Natural killer cell (primary cell): ENCODE measurements around the gene UBAC1. TPM values are rescaled to one million over a fixed set of nuclear protein-coding genes. Genes with fewer than 3 reads are reported as not detected.
A peak's percentile ranks its signal among the peaks of the same experiment; 100 is the strongest.

Source experiments
- ATAC-seq, 3 donors: fragments of 150-1000 bp in 2 of 3; fragments of 200-7000 bp in 1 of 3; cut with Tn5 transposase; 1 replicate in 1 of 3; 2 replicates in 2 of 3; pipeline ENCODE4 v1.10.0; 2021; ENCODE audit warnings: mild to moderate bottlenecking in 2 of 3, moderate library complexity in 2 of 3
- DNase-seq, 2 donors: peaks; one replicate each; pipeline versions ENCODE4 v3.0.0 to v3.0.0-alpha.2; 2013 to 2021; ENCODE audit warnings: mixed read lengths in 1 of 2
- H3K27ac ChIP-seq: one replicate; pipeline ENCODE4 v1.5.1; 2013; ENCODE audit warnings: mild to moderate bottlenecking, low read length
- H3K27me3 ChIP-seq: one replicate; pipeline ENCODE4 v1.6.1; 2013; ENCODE audit warnings: low read length; ENCODE audit not compliant: control insufficient read depth, insufficient read depth
- H3K36me3 ChIP-seq: one replicate; pipeline ENCODE4 v1.6.1; 2013; ENCODE audit warnings: low read length; ENCODE audit not compliant: control insufficient read depth, insufficient read depth
- H3K4me1 ChIP-seq: one replicate; pipeline ENCODE4 v1.6.1; 2013; ENCODE audit warnings: low read length; ENCODE audit not compliant: control insufficient read depth, insufficient read depth
- H3K4me3 ChIP-seq: one replicate; pipeline ENCODE4 v1.5.1; 2013; ENCODE audit warnings: low read length
- H3K9me3 ChIP-seq: one replicate; pipeline ENCODE4 v1.6.1; 2013; ENCODE audit warnings: low read length; ENCODE audit not compliant: control insufficient read depth, insufficient read depth
- H3K27ac Mint-ChIP-seq, 2 donors: one replicate each; pipeline ENCODE4 v1.8.0; 2022; ENCODE audit warnings: mild to moderate bottlenecking in 2 of 2, mixed read lengths in 2 of 2, moderate library complexity in 1 of 2
- H3K27me3 Mint-ChIP-seq, 2 donors: one replicate each; pipeline ENCODE4 v1.8.0; 2022; ENCODE audit warnings: low read depth in 2 of 2, mixed read lengths in 2 of 2
- H3K36me3 Mint-ChIP-seq: one replicate; pipeline ENCODE4 v1.8.0; 2022; ENCODE audit warnings: mixed read lengths
- H3K4me1 Mint-ChIP-seq, 2 donors: one replicate each; pipeline ENCODE4 v1.8.0; 2022; ENCODE audit warnings: mixed read lengths in 2 of 2
- H3K4me3 Mint-ChIP-seq: one replicate; pipeline ENCODE4 v1.8.0; 2022; ENCODE audit warnings: mild to moderate bottlenecking, moderate library complexity, mixed read lengths
- H3K9me3 Mint-ChIP-seq, 2 donors: one replicate each; pipeline ENCODE4 v1.8.0; 2022; ENCODE audit warnings: mixed read lengths in 2 of 2
- whole genome bisulfite sequencing: methylation state at CpG from one replicate; pipeline ENCODE4 v1.1.7; 2013; ENCODE audit warnings: missing lambda C conversion rate; ENCODE audit not compliant: insufficient coverage; 5-methylcytosine and 5-hydroxymethylcytosine counted together
- intact Hi-C: fragments of 100-400 bp; cut with micrococcal nuclease; formaldehyde crosslinking; loops from one replicate; pipeline ENCODE4 v1.14.2; 2022
- total RNA-seq, 4 donors: library from RNA; stranded (reverse); fragments of 120-200 nt in 1 of 4; gene quantifications; one replicate each; pipeline versions ENCODE4 v1.2.3 to v1.2.4, GENCODE V29; 2013 to 2022
- TF ChIP-seq, protein P1 (sequence below): fragments of 200-600 bp; IDR thresholded peaks from one replicate; pipeline ENCODE4 v1.8.0; 2022; ENCODE audit warnings: antibody characterized with exemption

Gene UBAC1
- total RNA-seq, 3 donors from 2014 or later (not counting 1 experiment from before 2014, with no cell fraction given) = 22.7 to 31.8 (median 27.6) TPM

DNA sequence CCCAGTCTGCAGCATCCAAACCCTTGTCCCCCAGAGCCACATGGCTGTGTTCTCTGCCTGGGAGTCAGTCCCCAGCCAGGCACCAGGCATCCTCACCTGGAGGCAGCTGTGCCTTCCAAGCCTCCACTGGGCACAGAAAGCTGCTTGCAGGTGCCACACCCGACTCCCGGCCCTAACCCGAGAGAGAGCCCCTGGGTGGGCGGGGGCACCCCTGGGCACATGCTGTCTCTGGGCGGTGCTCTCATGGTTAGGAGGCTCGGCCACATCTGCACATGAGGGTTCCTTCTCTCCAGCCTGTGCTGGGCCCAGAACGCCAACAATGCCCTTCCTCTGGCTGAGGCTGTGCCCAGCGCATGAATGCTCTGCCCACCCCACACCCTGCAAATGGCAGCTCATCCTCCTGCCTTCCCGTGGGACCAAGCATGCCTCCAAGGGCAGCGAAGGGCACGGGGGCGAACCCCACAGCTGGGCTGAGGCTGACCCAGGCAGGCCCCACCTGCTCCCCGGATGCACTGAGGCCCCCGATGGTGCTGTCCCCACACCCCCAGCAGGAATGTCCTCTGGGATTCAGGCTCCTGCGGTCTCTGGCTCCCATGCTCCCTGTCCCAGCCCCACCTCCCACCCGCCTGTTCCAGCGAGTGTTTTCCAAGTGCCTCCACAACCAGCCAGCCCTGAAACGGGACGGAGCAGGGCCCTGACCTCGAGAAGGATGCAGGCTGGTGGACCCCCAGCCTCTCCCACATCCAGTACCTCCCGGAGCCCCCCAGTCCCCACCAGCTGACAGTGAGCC is 31.3 kb downstream of the UBAC1 start:
- no peaks in the 10 kb centered on the region for H3K9me3 ChIP-seq
- ATAC-seq (no peak), DNase-seq (no peak)
- H3K4me3 Mint-ChIP-seq = no peak overlapping the region
- no peak overlapping the region for H3K27ac ChIP-seq
- no peaks in the 10 kb centered on the region for H3K27me3 ChIP-seq
- H3K27ac Mint-ChIP-seq = no peak overlapping the region
- no peak overlapping the region for H3K4me3 ChIP-seq
- no peaks in the 10 kb centered on the region for H3K27me3 Mint-ChIP-seq
- H3K9me3 Mint-ChIP-seq = no peaks in the 10 kb centered on the region
- TF ChIP-seq, protein P1, sequence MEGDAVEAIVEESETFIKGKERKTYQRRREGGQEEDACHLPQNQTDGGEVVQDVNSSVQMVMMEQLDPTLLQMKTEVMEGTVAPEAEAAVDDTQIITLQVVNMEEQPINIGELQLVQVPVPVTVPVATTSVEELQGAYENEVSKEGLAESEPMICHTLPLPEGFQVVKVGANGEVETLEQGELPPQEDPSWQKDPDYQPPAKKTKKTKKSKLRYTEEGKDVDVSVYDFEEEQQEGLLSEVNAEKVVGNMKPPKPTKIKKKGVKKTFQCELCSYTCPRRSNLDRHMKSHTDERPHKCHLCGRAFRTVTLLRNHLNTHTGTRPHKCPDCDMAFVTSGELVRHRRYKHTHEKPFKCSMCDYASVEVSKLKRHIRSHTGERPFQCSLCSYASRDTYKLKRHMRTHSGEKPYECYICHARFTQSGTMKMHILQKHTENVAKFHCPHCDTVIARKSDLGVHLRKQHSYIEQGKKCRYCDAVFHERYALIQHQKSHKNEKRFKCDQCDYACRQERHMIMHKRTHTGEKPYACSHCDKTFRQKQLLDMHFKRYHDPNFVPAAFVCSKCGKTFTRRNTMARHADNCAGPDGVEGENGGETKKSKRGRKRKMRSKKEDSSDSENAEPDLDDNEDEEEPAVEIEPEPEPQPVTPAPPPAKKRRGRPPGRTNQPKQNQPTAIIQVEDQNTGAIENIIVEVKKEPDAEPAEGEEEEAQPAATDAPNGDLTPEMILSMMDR = no peak
- H3K4me1 Mint-ChIP-seq = peaks cover 4 to 9% of the 10 kb centered on the region in 2 donors
- intact Hi-C loops = no loop called here
- H3K4me1 ChIP-seq = peaks cover 20% of the 10 kb centered on the region
- H3K36me3 ChIP-seq = peaks cover 12% of the 10 kb centered on the region
- peaks cover 14% of the 10 kb centered on the region for H3K36me3 Mint-ChIP-seq
- 96% methylated on average over 21 of the region's 21 CpGs for WGBS

- no peak for ATAC-seq
- H3K27me3 ChIP-seq = no peaks in the 10 kb centered on the region
- H3K4me3 ChIP-seq = no peak overlapping the region
- H3K27ac ChIP-seq = no peak overlapping the region
- H3K9me3 ChIP-seq = no peaks in the 10 kb centered on the region
- no peaks in the 10 kb centered on the region for H3K9me3 Mint-ChIP-seq
- no peaks in the 10 kb centered on the region for H3K27me3 Mint-ChIP-seq
- H3K4me1 ChIP-seq = peaks cover 20% of the 10 kb centered on the region
- H3K4me1 Mint-ChIP-seq = peaks cover 4 to 9% of the 10 kb centered on the region in 2 donors
- TF ChIP-seq, protein P1 = no peak
- H3K27ac Mint-ChIP-seq = no peak overlapping the region
- H3K36me3 Mint-ChIP-seq = peaks cover 14% of the 10 kb centered on the region
- DNase-seq = no peak
- no peak overlapping the region for H3K4me3 Mint-ChIP-seq
- WGBS = 96% methylated on average over 27 of the region's 27 CpGs
- H3K36me3 ChIP-seq = peaks cover 12% of the 10 kb centered on the region
- intact Hi-C loops = no loop called here
These were observed 32.2 kb downstream of the UBAC1 start for GRCh38 chr9:135928731-135929655.

DNA sequence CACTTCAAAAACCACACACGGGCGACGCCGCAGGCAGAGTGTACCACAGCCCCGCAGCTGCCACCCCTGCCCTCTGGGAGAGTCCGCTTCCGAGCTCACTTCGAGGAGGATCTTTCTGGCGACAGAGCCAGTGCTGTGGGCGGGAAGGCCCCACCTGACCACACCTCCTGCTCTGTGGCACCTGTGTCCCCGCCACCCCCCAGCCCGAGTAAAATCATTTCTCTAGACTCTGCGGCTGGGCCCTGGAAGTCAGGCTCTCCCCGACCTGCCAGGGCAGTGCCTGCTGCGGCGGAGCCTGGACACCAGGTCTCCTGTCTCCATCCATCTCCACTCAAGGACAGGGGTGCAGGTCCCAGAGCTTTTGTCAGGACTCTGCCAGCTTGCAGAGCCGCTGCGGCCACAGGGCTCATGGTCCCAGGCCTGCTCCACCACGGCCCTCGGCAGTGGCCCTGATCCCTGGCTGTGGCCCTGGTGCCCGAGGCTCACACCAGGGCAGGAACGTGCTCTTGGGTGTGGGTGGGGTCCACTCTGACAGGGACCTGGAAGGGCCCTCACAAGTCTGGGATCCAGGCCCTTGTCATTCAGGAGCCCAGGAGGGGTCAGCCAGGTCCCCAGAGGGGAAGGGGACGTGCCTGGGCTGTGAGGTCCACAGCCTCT is 33.0 kb downstream of the UBAC1 start:
- Histone ChIP-seq H3K27me3 (no peaks in the 10 kb centered on the region), H3K9me3 (no peaks in the 10 kb centered on the region), H3K36me3 (peaks cover 12% of the 10 kb centered on the region), H3K4me1 (peaks cover 20% of the 10 kb centered on the region), H3K27ac (no peak overlapping the region), H3K4me3 (no peak overlapping the region)
- no peak overlapping the region for H3K27ac Mint-ChIP-seq
- TF ChIP-seq, protein P1 = no peak
- H3K4me3 Mint-ChIP-seq = peak overlapping the region; percentile 10
- H3K27me3 Mint-ChIP-seq = no peaks in the 10 kb centered on the region
- ATAC-seq = no peak
- peaks cover 11% of the 10 kb centered on the region for H3K36me3 Mint-ChIP-seq
- intact Hi-C loops = no loop called here
- 83% methylated on average over 23 of the region's 23 CpGs for WGBS
- no peaks in the 10 kb centered on the region for H3K9me3 Mint-ChIP-seq
- peaks cover 4 to 9% of the 10 kb centered on the region in 2 donors for H3K4me1 Mint-ChIP-seq
- no peak for DNase-seq
